AG09319 (cell line): ENCODE data around the gene SCFD2.
"Not testable (repeated sequence)": the region's sequence is repeated elsewhere in the genome, so short reads cannot be mapped to it uniquely, and the experiment has no call there.

Experiments
- DNase-seq: peaks from one replicate; pipeline ENCODE4 v3.0.0-alpha.2; 2010; ENCODE audit warnings: low read depth; ENCODE audit errors: extremely low read depth
- TF ChIP-seq, protein P1 (sequence below): IDR thresholded peaks from 2 replicates; pipeline ENCODE4 v1.5.1; 2011; ENCODE audit warnings: low read depth, mild to moderate bottlenecking, inconsistent platforms, low read length, moderate library complexity

The SCFD2 gene

GRCh38 chr4:53234111-53234510 is 131.8 kb downstream of the SCFD2 start:
- no peak for DNase-seq
- TF ChIP-seq, protein P1, sequence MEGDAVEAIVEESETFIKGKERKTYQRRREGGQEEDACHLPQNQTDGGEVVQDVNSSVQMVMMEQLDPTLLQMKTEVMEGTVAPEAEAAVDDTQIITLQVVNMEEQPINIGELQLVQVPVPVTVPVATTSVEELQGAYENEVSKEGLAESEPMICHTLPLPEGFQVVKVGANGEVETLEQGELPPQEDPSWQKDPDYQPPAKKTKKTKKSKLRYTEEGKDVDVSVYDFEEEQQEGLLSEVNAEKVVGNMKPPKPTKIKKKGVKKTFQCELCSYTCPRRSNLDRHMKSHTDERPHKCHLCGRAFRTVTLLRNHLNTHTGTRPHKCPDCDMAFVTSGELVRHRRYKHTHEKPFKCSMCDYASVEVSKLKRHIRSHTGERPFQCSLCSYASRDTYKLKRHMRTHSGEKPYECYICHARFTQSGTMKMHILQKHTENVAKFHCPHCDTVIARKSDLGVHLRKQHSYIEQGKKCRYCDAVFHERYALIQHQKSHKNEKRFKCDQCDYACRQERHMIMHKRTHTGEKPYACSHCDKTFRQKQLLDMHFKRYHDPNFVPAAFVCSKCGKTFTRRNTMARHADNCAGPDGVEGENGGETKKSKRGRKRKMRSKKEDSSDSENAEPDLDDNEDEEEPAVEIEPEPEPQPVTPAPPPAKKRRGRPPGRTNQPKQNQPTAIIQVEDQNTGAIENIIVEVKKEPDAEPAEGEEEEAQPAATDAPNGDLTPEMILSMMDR: no peak

- TF ChIP-seq, protein P1: no peak
- DNase-seq: no peak
Observed at GRCh38 chr4:53233114-53233795, 132.6 kb downstream of the SCFD2 start.

DNA sequence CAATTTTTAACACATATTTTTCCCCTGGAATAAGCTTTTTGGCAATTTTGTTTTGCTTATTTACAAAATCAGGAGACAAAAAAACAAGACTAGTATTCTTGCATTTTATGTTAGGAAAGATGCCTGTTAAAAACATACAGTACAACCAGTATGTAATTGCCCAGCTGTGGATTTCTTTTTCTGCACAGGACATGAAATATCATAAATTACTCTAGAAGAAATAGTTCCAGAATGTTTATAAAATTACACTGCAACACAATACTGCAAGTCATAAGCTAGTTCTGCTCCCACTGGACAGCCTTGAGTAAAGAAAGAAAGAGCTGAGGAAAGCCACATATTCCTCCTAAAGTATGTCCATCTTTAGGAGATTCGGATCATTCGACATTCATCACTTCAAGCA is 133.5 kb downstream of the SCFD2 start:
- no peak for DNase-seq
- TF ChIP-seq, protein P1: no peak

DNA sequence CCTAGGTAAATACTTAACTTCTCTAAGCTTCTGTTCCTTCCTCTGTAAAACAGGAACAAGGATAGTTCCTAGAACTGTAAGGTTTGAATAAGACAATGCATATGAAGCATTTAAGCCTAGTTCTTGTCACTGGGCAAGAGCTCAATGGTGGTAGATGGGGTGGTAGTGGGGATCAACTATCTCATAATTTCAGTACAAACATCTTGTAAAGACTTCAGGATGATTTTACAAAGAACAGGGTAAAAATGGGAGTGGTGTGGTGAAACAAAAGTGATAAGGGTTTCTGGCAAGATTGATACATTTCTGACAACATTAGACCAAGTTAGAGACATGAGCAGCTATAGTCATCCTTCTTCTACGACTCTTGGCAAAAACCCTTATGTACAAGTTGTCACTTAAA is 137.8 kb downstream of the SCFD2 start:
- no peak for DNase-seq
- TF ChIP-seq, protein P1: no peak

- DNase-seq: no peak
Observed at GRCh38 chr4:53227451-53227850, 138.4 kb downstream of the SCFD2 start.

DNA sequence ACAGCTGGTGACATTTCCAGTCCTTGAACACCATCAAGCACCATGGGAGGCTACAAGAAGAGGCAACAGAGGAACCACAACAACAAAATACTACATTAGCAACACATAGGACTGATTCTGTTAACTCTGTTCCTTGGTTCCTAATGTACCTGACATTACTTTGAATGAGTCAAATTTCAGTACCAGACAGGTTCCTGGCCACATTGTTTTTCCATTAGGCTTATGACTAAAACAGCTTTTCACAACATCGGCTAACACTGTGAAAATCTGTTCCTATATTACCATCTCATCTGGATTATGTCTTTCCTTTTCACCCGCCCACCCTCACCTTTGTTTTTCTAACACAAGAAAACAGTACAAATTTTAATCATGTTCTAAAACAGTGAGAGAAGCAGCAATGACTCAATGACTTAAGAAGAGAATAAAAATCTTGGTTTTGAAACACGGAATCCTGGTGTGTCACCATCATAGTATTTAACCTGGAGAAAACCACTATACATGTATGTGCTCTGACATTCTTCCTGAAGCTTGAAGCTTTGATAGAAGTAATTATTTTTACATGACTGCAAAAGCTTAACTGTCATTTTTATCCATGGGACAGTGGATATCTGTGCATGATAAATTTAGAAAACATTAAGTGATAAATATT is 143.9 kb downstream of the SCFD2 start:
- TF ChIP-seq, protein P1: no peak
- no peak for DNase-seq

More at GRCh38 chr4:53227451-53227850, 138.4 kb downstream of the SCFD2 start:
- TF ChIP-seq, protein P1: no peak

- not testable (repeated sequence) for DNase-seq
Observed at GRCh38 chr4:53219148-53219547, 146.7 kb downstream of the SCFD2 start.
